HFF-Myc (cell line): ENCODE measurements around the gene HP1BP3.

Experiments used
- DNase-seq: peaks from one replicate; pipeline ENCODE4 v3.0.0-alpha.2; 2011; ENCODE audit warnings: low read depth; ENCODE audit errors: extremely low read depth
- H3K4me3 ChIP-seq: replicated peaks from 2 replicates; pipeline ENCODE4 v1.5.1; 2011; ENCODE audit warnings: low read depth, mild to moderate bottlenecking, control low read depth, low read length
- TF ChIP-seq, protein P1 (sequence below): IDR thresholded peaks from 2 replicates; pipeline ENCODE4 v1.5.1; 2012; ENCODE audit warnings: mild to moderate bottlenecking, low read depth, low read length, control low read depth; ENCODE audit errors: missing control alignments

Gene HP1BP3

DNA sequence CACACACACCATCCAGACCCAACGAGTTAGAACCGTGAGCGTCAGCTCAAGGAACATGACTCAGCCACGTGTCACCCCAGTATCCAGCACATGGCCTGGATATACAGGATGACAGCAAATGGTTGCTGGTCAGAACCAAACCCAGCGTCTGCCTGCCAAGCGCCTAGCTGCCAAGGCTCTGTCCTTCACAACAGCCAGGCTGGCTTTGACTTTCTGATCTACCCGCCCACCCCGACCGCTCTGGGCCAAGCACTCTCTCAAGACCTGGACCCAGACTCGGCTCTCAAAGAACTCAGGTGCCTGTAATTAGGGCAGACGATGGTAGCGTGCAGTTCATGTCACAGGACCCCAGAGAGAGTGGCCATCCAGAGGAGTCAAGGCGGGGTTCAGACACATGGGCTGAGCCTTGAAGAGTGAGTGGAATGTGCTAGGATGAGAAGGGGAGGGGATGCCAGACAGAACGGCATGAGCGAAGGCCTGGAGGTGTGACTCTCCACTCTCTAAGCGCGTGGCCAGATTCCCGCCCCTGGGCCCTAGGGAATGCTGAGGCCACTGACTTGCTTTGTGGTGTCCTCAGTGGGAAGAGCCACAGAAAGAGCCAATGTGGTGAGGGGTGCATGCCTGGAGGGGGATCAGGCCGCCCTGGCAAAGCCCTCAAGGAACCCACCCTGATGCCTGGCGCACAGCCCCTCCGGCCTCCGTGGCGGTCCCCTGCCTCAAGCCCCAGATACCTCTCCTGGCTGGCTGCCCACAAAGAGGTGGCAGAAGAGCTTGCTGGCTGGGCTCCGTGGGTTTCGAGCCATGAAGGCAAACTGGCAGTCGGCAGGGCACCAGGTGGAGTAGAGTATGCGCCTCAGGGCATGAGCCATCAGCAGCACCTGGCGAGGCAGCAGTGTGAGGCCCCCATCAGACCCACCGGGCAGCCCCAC lies 61.7 kb downstream of the HP1BP3 start:
- TF ChIP-seq, protein P1, sequence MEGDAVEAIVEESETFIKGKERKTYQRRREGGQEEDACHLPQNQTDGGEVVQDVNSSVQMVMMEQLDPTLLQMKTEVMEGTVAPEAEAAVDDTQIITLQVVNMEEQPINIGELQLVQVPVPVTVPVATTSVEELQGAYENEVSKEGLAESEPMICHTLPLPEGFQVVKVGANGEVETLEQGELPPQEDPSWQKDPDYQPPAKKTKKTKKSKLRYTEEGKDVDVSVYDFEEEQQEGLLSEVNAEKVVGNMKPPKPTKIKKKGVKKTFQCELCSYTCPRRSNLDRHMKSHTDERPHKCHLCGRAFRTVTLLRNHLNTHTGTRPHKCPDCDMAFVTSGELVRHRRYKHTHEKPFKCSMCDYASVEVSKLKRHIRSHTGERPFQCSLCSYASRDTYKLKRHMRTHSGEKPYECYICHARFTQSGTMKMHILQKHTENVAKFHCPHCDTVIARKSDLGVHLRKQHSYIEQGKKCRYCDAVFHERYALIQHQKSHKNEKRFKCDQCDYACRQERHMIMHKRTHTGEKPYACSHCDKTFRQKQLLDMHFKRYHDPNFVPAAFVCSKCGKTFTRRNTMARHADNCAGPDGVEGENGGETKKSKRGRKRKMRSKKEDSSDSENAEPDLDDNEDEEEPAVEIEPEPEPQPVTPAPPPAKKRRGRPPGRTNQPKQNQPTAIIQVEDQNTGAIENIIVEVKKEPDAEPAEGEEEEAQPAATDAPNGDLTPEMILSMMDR: no peak
- peak; percentile 61 for DNase-seq
- no peak overlapping the region for H3K4me3 ChIP-seq

DNA sequence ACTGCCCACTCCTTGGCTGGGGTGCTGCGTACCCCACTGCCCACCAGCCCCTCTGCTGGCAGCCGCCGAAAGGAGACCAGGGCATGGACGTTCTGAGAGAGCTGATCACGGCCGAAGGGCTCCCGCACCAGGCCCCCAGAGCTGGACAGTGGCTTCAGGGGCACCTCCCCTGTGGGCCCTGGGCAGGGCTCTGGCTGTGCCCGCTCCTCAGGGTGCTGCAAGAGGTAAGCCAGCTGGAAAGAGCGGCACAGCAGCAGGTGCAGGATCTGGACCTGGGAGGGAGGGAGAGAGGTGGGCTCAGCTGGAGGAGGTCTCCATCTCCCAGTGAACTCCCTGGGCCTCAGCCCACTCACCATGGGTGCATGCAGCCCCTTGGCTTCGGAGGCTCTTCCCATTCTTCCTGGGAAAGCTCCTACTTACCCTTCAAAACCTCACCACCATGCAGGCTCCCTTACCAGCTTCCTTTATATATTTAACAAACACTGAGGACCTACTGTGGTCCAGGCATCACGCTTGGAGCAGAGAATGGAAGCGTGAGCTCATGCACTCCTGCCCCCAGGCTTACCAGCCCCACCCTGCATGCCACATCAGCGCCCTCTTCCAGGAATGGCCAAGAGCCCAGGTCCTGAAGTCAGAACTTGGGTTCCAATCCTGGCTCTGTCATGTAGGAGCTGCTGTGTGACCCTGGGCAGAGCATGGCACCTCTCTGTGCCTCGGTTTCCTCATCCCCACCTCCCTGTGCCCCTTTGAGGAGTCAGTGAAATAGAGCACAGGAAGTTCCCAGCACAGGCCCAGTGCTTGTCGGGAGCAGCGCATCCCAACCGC lies 62.5 kb downstream of the HP1BP3 start:
- no peak for DNase-seq
- TF ChIP-seq, protein P1: no peak
- no peak overlapping the region for H3K4me3 ChIP-seq

DNA sequence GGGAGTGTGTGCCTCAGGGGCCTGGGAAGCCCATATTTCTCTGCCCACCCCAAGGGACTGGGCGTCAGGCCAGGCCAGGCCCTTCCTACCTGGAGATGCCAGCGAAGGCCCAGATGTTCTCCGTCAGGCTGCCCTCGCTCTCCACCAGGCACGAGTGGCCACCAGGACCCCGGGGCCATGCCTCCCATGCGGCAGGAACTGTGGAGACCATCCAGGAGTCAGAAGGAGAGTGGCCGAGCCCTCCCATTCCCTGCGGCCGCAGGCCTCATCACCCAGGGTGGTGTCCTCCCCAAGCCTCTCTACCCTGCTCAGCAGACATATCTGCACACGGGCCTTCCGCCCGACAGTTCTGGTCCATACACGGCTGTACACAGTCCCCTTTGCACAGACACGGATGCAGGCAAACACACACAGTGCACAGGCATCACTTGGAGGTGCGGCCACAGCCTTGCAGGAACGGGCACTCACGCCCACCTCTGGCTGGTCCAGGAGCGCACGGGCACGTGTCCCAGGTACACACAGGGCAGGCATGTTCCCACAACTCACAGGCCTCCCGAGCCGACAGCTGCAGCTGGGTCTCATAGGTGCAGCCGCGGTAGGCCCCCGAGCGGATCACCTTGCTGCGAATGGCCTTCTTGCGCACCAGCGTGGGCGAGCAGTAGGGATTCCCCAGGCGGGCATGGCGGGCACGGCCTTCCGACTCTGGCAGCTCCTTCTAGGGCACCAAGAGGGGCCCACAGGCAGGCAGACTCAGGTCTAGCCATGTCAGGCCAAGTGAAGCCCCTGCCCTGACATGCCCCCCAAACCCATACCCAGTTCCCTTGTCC lies 63.4 kb downstream of the HP1BP3 start:
- TF ChIP-seq, protein P1: no peak
- no peak overlapping the region for H3K4me3 ChIP-seq
- DNase-seq: no peak

DNA sequence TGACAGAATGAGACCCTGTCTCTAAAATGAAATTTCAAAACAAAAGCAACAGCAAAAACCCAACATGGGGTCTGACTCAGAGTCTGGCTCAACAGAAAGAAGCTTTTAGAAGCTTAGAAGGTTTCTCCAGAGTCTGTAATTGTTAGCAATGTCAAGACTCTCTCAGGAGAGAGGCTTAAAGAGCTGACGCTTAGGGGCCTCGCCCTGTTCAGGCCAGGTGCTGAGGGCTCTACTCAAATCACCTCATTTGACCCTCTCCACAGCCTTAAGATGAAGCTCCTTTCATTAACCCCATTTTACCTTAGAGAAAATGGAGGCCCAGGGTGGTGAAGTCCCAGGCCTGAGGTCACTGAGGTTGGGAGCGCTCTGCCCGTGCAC lies 64.0 kb downstream of the HP1BP3 start:
- TF ChIP-seq, protein P1: no peak
- DNase-seq: no peak
- no peak overlapping the region for H3K4me3 ChIP-seq

DNA sequence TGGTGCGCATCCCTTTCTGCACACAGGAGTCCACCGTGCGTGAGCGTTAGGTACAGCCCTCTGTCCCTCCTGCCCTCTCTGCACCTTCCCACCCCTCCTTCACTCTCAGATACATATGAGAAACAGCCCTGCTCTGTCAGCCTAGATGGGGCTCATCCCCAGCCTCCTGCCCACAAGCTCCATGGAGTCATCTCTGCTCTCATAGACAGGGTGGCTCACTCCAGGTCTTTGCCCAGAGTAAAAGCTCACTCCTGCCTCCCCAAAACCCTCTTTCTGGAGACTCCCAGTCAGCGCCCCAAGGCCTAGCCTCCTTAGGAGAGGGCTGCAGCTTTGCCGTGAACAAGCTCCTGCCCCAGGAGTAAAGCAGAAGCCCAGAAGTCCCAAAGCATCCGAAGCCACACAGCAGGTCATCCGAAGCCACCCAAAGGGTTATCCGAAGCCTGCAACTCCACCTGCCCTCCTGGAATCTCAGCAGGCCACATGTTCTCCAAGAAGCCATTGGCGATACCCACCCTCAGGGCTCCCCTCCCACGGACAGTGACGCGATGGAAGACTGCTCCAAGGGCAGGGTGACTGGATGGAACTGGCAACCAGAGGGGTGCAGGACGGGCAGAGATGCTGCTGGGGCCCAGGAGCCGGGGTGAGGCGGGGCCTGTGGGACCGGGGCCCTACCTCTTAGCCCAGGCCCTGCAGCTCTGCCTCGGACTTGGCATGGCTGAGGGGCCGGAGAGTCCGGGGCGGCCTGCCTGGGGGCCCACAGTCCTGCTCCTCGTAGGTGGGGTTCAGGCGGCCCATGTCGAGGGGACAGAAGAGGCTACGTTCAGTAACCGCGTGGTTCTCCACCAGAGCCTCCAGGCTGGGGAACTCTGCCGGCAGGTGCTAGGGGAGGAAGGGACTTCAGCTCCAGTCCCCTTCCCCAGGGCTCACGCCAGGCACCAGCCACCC lies 65.7 kb downstream of the HP1BP3 start:
- TF ChIP-seq, protein P1: no peak
- H3K4me3 ChIP-seq: no peak overlapping the region

DNA sequence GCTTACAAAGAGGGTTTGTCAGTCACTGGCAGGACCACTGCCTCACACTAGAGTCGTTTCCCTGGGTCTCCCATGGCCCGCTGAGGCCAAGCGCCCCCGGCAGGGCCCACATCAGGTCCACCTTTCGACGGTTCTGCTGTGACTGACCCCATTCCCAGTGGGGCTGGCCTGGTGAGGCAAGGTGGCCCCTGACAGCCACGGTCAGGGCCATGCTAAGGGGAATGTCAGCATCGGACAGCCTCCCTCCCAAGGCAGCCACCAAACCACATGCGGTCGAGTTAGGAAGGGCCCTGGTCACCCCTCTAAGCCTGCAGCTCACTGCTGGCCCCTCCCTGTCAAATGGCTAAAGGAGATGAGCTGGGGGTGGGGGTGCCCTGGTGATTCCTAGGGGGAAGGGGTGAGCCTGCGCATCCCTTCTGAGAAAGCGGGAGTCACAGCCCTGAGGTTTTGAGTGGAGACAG lies 66.4 kb downstream of the HP1BP3 start:
- no peak overlapping the region for H3K4me3 ChIP-seq
- TF ChIP-seq, protein P1: no peak
- no peak for DNase-seq

More for the DNA sequence above, 65.7 kb downstream of the HP1BP3 start:
- no peak for DNase-seq
